Neural cell (in vitro differentiated cells): ENCODE data around the gene ST6GALNAC4. TPM values are rescaled to one million over a fixed set of nuclear protein-coding genes. Genes with fewer than 3 reads are reported as not detected.

Experiments used
- H2AFZ ChIP-seq: fragments of 200-600, 300-800 bp; sonication (generic), shearing (Covaris generic); 2 replicates; pipeline ENCODE4 v1.6.0; 2014; ENCODE audit warnings: low read depth, mild to moderate bottlenecking, antibody characterized with exemption, low read length, moderate library complexity
- H3F3A ChIP-seq: fragments of 200-600 bp; shearing (Covaris generic); 2 replicates; pipeline ENCODE4 v1.6.1; 2016; ENCODE audit warnings: mild to moderate bottlenecking, moderate library complexity, mixed read lengths, antibody characterized with exemption, low read length; ENCODE audit not compliant: insufficient read depth, poor library complexity, severe bottlenecking
- H3K27ac ChIP-seq: fragments of 200-600, 300-800 bp; sonication (generic), shearing (Covaris generic); 2 replicates; pipeline ENCODE4 v1.5.1; 2014; ENCODE audit warnings: mild to moderate bottlenecking, low read length, moderate library complexity
- H3K27me3 ChIP-seq: fragments of 300-800, 200-600 bp; sonication (generic), shearing (Covaris generic); 2 replicates; pipeline ENCODE4 v1.6.0; 2014; ENCODE audit warnings: mild to moderate bottlenecking, low read depth, low read length, moderate library complexity; ENCODE audit not compliant: insufficient read depth
- H3K36me3 ChIP-seq: fragments of 300-800, 200-600 bp; sonication (generic), shearing (Covaris generic); 2 replicates; pipeline ENCODE4 v1.5.1; 2014; ENCODE audit warnings: mild to moderate bottlenecking, antibody characterized with exemption, low read length, moderate library complexity; ENCODE audit not compliant: insufficient read depth
- H3K4me2 ChIP-seq: fragments of 300-800, 200-600 bp; sonication (generic), shearing (Covaris generic); 2 replicates; pipeline ENCODE4 v1.6.0; 2014; ENCODE audit warnings: mild to moderate bottlenecking, low read length
- H3K4me3 ChIP-seq: fragments of 300-800, 200-600 bp; sonication (generic), shearing (Covaris generic); 2 replicates; pipeline ENCODE4 v1.5.1; 2014; ENCODE audit warnings: mild to moderate bottlenecking, low read length, moderate library complexity
- H3K79me2 ChIP-seq: fragments of 200-600 bp; shearing (Covaris generic); replicated peaks from 2 replicates; pipeline ENCODE4 v1.6.0; 2014; ENCODE audit warnings: mild to moderate bottlenecking, low read length, moderate library complexity; ENCODE audit not compliant: insufficient read depth
- H3K9ac ChIP-seq: fragments of 300-800, 200-600 bp; sonication (generic), shearing (Covaris generic); 2 replicates; pipeline ENCODE4 v1.6.1; 2016; ENCODE audit warnings: mild to moderate bottlenecking, low read length, mixed read lengths
- H3K9me2 ChIP-seq: fragments of 200-600 bp; shearing (Covaris generic); 2 replicates; pipeline ENCODE4 v1.6.1; 2016; ENCODE audit warnings: mild to moderate bottlenecking, low read length, mixed read lengths; ENCODE audit not compliant: insufficient read depth
- H3K9me3 ChIP-seq: fragments of 200-600, 300-800 bp; sonication (generic), shearing (Covaris generic); 2 replicates; pipeline ENCODE4 v1.6.1; 2016; ENCODE audit warnings: mild to moderate bottlenecking, mixed run types, low read length, moderate library complexity, mixed read lengths
- H4K20me1 ChIP-seq: fragments of 200-600 bp; shearing (Covaris generic); 2 replicates; pipeline ENCODE4 v1.6.1; 2016; ENCODE audit warnings: mild to moderate bottlenecking, mixed run types; ENCODE audit not compliant: insufficient read depth
- EP300 ChIP-seq: fragments of 450-650 bp; conservative IDR thresholded peaks from 2 replicates; pipeline ENCODE4 v1.6.1; 2014; ENCODE audit warnings: antibody characterized with exemption, mild to moderate bottlenecking, moderate library complexity; ENCODE audit not compliant: poor library complexity, severe bottlenecking
- EZH2 ChIP-seq: fragments of 200-600, 300-800 bp; shearing (Covaris generic), sonication (generic); IDR thresholded peaks from 2 replicates; pipeline ENCODE4 v1.6.1; 2014; ENCODE audit warnings: antibody characterized with exemption, low read length, borderline replicate concordance, mild to moderate bottlenecking; ENCODE audit not compliant: insufficient read depth, poor library complexity, severe bottlenecking
- MXI1 ChIP-seq: fragments of 450-650 bp; conservative IDR thresholded peaks from 2 replicates; pipeline ENCODE4 v1.6.1; 2014; ENCODE audit warnings: antibody characterized with exemption, mild to moderate bottlenecking; ENCODE audit not compliant: poor library complexity, severe bottlenecking
- POLR2AphosphoS5 ChIP-seq: IDR thresholded peaks from 2 replicates; pipeline ENCODE4 v1.6.1; 2012
- RAD21 ChIP-seq: fragments of 450-650 bp; conservative IDR thresholded peaks from 2 replicates; pipeline ENCODE4 v1.6.1; 2014; ENCODE audit warnings: antibody characterized with exemption, mild to moderate bottlenecking, moderate library complexity
- SMC3 ChIP-seq: fragments of 450-650 bp; conservative IDR thresholded peaks from 2 replicates; pipeline ENCODE4 v1.6.1; 2014; ENCODE audit warnings: antibody characterized with exemption, mild to moderate bottlenecking, moderate library complexity; ENCODE audit not compliant: poor library complexity
- TAF1 ChIP-seq: IDR thresholded peaks from 2 replicates; pipeline ENCODE4 v1.6.1; 2012; ENCODE audit warnings: low read depth
- polyA plus RNA-seq: library from polyadenylated mRNA; depleted of rRNA; stranded (reverse); fragments of >200 nt; gene quantifications from 2 replicates; pipeline ENCODE4 v1.2.3, GENCODE V29; 2014
- TF ChIP-seq, protein P1 (sequence below): IDR thresholded peaks from 2 replicates; pipeline ENCODE4 v1.6.1; 2012; ENCODE audit warnings: borderline replicate concordance
- TF ChIP-seq, protein P2 (sequence below): fragments of 450-650 bp; IDR thresholded peaks from 2 replicates; pipeline ENCODE4 v1.5.1; 2014; ENCODE audit warnings: antibody characterized with exemption, mild to moderate bottlenecking, moderate library complexity; ENCODE audit not compliant: poor library complexity, severe bottlenecking

The ST6GALNAC4 gene
- polyA plus RNA-seq, 1 donor from 2014 or later: 5.9 TPM

DNA sequence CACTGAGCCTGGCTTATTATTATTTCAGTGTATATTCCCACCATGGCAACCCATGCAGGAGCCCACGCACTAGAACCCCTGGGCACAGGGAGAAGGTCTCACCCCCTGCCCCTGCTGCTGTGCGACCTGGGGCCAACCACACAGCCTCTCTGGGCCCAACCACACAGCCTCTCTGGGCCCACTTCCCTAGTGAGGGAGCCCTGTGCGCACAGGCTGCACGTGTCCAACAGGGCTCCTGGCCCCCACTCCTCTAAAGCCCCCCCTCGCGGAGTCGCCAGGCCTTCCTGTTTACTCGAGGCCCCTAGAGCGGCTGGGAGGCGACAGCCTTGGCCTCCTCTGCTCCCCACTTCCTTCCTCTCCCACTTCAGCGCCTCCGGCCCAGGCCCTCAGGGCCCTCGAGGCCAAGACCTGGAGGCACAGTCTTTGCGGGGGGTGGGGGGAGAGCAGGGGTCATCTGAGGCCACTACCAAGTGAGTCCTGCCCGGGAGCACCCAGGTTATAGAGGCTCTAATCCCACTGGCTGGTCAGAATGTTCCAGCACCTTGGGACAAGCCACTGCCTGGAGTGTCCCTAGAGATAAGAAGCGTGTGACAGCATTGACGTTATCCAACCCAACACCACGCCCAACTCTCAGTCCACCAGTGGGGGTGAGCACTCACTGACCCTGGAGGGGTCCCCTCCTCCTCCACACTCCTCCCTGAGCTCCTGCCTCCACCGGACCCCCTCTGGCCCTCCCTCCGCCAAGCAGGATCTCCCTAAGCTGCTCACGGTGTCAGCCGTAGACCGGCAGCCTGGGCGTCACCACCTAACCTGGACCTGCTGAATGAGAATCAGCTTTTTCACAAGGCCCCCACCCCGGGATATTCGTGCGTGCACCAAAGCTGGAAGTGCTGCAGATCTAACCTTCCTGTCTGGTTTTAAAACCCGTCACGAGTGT, 54.5 kb downstream of the ST6GALNAC4 start:
- H3K36me3 ChIP-seq: no peaks in the 10 kb centered on the region
- H3K27me3 ChIP-seq: no peaks in the 10 kb centered on the region
- H3K4me2 ChIP-seq: no peak overlapping the region
- no peaks in the 10 kb centered on the region for H4K20me1 ChIP-seq
- TF ChIP-seq, protein P1, sequence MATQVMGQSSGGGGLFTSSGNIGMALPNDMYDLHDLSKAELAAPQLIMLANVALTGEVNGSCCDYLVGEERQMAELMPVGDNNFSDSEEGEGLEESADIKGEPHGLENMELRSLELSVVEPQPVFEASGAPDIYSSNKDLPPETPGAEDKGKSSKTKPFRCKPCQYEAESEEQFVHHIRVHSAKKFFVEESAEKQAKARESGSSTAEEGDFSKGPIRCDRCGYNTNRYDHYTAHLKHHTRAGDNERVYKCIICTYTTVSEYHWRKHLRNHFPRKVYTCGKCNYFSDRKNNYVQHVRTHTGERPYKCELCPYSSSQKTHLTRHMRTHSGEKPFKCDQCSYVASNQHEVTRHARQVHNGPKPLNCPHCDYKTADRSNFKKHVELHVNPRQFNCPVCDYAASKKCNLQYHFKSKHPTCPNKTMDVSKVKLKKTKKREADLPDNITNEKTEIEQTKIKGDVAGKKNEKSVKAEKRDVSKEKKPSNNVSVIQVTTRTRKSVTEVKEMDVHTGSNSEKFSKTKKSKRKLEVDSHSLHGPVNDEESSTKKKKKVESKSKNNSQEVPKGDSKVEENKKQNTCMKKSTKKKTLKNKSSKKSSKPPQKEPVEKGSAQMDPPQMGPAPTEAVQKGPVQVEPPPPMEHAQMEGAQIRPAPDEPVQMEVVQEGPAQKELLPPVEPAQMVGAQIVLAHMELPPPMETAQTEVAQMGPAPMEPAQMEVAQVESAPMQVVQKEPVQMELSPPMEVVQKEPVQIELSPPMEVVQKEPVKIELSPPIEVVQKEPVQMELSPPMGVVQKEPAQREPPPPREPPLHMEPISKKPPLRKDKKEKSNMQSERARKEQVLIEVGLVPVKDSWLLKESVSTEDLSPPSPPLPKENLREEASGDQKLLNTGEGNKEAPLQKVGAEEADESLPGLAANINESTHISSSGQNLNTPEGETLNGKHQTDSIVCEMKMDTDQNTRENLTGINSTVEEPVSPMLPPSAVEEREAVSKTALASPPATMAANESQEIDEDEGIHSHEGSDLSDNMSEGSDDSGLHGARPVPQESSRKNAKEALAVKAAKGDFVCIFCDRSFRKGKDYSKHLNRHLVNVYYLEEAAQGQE: no peak
- no peaks in the 10 kb centered on the region for H3K79me2 ChIP-seq
- no peaks in the 10 kb centered on the region for H3F3A ChIP-seq
- no peaks in the 10 kb centered on the region for H3K9me2 ChIP-seq
- H3K9me3 ChIP-seq: no peaks in the 10 kb centered on the region
- no peak overlapping the region for H3K27ac ChIP-seq
- H3K4me3 ChIP-seq: no peak overlapping the region
- no peak overlapping the region for H3K9ac ChIP-seq
- H2AFZ ChIP-seq: no peak overlapping the region

DNA sequence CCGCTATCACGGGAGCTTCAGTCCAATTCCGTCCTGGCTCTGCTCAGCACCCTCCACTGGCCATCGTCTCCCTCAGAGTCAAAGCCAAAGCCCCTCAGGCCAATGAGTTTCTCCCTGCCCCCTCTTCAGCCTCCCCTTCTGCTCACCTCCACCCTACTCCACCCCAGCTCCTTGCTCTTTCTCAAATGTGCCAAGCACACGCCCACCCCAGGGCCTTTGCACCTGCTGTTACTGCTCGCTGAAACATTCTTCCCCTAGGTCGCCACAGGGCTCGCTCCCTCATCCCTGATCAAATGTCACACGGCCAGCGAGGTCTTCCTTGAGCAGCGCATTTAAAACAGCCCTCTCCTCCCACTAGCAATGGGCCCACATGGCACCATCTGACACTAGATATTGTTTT, 56.1 kb downstream of the ST6GALNAC4 start:
- Histone ChIP-seq H3K4me3 (no peak overlapping the region), H3K27ac (no peak overlapping the region), H3K9me3 (no peaks in the 10 kb centered on the region), H3K27me3 (no peaks in the 10 kb centered on the region), H3F3A (no peaks in the 10 kb centered on the region), H4K20me1 (no peaks in the 10 kb centered on the region), H3K79me2 (no peaks in the 10 kb centered on the region), H3K36me3 (no peaks in the 10 kb centered on the region), H3K9me2 (no peaks in the 10 kb centered on the region), H3K4me2 (no peak overlapping the region), H3K9ac (no peak overlapping the region), H2AFZ (no peak overlapping the region)
- TF ChIP-seq MXI1 (no peak), RAD21 (no peak), EP300 (no peak), EZH2 (no peak), SMC3 (no peak), TAF1 (no peak), POLR2AphosphoS5 (no peak)
- TF ChIP-seq, protein P1: no peak
- TF ChIP-seq, protein P2, sequence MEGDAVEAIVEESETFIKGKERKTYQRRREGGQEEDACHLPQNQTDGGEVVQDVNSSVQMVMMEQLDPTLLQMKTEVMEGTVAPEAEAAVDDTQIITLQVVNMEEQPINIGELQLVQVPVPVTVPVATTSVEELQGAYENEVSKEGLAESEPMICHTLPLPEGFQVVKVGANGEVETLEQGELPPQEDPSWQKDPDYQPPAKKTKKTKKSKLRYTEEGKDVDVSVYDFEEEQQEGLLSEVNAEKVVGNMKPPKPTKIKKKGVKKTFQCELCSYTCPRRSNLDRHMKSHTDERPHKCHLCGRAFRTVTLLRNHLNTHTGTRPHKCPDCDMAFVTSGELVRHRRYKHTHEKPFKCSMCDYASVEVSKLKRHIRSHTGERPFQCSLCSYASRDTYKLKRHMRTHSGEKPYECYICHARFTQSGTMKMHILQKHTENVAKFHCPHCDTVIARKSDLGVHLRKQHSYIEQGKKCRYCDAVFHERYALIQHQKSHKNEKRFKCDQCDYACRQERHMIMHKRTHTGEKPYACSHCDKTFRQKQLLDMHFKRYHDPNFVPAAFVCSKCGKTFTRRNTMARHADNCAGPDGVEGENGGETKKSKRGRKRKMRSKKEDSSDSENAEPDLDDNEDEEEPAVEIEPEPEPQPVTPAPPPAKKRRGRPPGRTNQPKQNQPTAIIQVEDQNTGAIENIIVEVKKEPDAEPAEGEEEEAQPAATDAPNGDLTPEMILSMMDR: no peak
